PC-9 (cell line): Measurements from ENCODE around the gene COL18A1.

Source experiments
- EZH2 ChIP-seq: fragments of 200-600 bp; sonication (generic); IDR thresholded peaks from 2 replicates; pipeline ENCODE4 v1.8.0; 2017; ENCODE audit warnings: antibody characterized with exemption, low read depth
- TF ChIP-seq, protein P1 (sequence below): fragments of 200-600 bp; sonication (generic); conservative IDR thresholded peaks from 2 replicates; pipeline ENCODE4 v1.6.1; 2017; ENCODE audit warnings: mixed run types, antibody characterized with exemption, mild to moderate bottlenecking, moderate library complexity

DNA sequence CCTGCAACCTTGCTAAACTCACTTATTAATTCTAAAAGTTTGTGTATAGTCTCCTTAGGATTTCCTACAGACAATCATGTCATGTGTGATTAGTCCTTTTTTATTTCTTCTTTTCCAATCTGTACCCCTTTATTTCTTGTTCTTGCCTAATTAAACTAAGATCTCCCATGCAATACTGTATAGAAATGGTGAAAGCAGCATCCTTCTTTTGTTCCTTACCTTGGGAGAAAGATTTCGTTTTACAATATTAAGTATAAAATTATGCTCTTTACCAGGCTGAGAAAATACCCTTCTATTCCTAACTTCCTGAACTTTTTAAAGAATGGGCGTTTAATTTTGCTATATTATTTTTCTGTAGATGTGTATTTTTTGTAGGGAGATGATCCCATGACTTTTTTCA is 7.6 kb upstream of the COL18A1 start:
- no peak for TF ChIP-seq EZH2
- TF ChIP-seq, protein P1, sequence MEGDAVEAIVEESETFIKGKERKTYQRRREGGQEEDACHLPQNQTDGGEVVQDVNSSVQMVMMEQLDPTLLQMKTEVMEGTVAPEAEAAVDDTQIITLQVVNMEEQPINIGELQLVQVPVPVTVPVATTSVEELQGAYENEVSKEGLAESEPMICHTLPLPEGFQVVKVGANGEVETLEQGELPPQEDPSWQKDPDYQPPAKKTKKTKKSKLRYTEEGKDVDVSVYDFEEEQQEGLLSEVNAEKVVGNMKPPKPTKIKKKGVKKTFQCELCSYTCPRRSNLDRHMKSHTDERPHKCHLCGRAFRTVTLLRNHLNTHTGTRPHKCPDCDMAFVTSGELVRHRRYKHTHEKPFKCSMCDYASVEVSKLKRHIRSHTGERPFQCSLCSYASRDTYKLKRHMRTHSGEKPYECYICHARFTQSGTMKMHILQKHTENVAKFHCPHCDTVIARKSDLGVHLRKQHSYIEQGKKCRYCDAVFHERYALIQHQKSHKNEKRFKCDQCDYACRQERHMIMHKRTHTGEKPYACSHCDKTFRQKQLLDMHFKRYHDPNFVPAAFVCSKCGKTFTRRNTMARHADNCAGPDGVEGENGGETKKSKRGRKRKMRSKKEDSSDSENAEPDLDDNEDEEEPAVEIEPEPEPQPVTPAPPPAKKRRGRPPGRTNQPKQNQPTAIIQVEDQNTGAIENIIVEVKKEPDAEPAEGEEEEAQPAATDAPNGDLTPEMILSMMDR = no peak
